NCI-H446 treated with DMSO at 0.1 percent for 48 hours (cell line): Measurements from ENCODE around the gene UNC119B.

ENCODE experiments used
- DNase-seq: peaks from one replicate; lab custom pipeline; 2025; lab: John Stamatoyannopoulos, UW

The UNC119B gene

DNA sequence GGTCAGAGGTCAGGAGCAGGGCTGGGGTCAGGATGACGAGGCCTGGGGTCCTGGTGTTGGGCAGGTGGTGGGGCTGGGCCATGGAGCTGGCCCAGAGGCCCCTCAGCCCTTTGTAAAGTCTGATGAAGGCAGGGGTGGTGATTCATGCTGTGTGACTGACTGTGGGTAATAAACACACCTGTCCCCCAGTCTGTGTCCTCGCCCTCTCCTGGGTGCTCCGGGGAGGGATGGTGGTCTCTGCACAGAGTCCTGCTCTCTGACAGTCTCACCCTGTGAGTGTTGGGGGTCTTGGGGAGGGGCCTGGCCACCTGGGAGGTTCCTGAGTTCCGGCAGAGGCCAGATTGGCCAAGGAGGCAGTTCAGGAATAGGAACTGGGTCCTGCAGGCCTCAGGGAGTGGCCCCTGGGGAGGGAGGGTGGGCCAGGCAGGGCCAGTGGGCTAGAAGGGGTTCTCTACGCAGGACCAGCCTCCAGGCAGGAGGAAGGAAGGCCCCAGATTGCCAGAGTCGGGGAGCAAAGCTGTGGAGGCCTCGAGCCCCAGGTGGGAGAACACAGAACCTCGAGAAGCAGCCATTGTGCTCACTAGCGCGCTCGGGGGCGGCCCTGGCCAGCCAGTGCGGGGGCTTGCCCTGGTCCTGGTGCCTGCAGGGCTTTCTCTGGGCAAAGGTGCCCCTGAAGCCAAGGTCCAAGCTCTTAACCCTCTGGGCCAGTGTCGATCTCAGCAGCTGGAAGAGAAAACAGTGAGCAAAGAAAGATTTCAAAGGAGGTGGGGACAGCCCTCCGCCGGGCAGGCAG, 29.8 kb downstream of the UNC119B start:
- no peak for DNase-seq

DNA sequence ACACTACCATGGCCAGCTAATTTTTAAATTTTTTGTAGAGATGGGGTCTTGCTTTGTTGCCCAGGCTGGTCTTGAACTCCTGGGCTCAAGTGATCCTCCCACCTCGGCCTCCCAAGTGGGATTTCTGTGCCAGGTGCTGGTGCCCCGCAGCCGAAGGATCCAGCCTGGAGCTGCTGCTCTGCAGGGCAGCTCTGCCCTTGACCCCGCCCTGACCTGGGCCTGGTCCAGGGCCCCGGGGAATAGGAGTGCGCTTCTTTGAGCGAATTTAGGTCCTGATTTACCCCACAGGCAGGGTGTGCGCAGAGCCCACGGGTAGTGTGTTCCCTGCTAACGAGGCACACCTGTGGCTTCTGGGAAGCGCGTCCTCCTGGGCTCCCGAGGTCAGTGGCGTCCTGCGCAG, 30.6 kb downstream of the UNC119B start:
- DNase-seq = no peak

DNA sequence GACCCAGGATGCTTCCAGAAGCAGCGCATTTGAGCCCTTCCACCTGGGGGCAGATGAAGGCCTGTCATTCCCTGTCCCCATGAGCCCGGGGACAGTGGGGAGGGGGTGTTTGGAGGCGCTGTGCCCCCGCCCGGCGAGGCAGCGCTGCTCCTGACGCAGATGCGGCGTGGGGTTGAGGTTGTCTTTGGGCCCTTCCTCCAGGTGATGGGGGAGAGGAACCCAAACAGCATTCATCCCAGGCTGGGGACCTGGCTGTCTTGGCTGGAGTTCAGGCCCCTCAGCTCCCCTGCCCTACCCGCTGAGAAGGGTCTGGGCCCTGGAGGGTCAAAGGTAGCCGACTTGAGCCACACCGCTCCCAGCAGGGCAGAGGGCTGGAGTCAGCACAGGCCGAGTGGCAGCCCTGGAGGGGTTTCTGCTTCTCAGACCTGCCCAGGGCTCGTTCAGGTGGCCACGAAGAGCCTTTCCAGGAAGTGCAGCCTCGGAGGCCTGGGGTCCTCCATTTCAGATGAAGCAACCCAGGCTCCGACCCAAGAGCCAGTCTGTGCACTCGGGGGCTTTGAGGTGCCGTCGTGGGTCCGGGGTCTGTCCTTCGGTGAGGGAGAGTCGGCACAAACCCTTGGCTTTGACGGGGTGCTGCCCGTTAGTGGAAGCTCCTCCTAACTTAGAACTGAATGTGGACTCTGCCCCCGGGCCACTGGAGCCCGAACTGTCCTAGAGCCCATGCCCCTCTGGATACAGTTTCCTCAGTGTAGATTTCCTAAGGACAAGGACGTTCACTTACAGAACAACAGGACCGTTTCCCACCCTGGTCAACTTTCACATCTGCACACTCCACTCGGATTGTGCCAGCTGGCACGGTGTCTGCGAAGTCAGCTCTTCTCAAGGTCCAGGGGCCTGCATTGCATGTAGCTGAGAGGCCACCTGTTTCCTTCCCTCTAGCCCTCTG, 31.5 kb downstream of the UNC119B start:
- no peak for DNase-seq

DNA sequence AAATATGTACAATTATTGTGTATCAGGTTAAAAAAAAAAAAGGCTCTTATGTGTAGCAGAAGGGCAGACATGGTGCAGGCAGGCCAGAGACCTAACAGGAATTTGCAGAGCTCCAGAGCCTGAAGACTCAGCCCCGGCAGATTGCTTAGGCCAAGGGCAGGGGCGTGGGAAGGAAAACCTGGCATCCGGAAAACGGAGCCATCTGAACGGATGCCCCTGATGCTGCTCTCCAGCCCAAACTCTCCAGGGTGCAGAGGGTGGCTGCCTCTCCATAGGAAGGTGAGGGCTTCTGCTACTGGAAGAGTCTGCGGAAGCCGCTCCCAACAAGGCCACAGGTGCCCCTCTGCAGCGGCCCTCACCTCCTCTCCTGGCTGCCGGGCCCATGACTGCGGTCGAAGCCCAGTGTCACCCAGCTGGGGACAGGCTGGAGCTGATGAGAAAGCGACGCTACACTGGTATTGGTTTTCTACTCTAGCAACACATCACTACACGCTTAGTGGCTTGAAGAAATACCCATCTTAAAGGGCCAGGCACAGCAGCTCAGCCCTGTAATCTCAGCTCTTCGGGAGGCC, 34.8 kb downstream of the UNC119B start:
- no peak for DNase-seq

DNA sequence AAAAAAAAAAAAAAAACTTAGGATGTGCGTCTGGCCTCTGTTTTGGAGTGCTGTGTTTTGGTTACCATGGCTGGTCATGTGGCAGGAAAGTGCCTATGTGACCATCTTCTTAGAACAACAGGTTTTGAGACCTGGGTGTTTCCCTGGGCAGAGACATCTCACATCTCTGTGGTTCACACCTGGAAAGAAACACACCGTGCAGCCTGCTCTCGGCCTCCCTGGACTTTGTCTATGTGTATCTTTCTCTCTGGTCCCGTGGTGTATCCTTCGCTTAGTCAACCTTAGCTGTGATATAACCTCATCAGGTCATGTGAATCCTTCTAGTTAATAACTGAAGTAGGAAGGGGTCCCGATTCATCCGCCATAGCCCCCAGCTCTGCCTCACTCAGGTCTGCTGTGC, 38.0 kb downstream of the UNC119B start:
- no peak for DNase-seq

DNA sequence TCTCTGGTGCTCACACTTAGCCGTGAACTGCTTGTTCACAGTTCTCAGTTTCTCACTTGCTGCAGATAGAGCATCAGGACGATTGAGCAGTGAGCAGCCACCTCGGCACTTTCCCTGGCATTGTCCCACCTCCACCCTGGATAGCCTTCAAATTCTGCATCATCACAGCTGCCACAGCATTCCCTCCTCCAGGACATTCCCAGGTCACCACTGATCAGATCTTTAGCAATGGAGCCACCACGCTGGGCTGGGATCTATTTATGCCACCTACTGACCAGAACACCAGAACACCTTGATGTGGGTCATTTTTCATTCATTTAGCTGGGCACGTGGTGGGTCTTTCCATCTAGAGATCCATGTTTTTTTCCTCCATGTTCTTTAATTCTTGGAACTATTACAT, 39.0 kb downstream of the UNC119B start:
- no peak for DNase-seq

DNA sequence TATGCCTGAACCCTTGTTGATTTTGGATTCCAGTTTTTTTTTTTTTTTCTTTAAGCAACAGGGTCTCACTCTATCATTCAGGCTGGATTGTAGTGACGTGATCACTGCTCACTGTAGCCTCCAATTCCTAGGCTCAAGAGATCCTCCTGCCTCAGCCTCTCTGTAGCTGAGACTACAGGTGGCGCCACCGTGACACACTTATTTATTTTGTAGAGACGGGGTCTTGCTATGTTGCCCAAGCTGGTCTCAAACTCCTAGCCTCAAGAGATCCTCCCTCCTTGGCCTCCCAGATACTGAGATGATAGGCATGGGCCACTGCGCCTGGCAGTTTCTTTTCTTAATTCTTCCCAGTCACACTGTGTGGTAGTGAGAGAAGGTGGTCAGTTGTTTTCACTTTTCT, 40.5 kb downstream of the UNC119B start:
- DNase-seq = no peak

DNA sequence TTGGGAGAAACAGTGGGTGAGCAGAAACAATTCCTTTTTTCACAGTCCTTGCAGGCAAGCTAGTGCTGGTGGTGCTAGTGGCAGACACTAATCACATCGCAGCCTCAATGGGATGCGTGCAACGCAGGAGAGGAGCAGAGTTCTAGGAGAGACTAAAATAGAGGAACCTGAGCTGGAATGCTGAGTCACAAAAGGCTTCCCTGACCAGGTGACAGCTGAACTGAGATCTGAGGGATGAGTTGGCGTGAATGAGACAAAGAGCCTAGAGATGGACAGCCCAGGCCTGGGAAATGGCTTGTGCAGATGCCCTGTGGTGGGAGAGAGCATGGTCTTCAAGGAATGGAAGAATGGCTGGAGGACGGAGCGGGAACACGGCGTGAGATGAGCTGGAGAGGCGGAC, 41.1 kb downstream of the UNC119B start:
- no peak for DNase-seq

DNA sequence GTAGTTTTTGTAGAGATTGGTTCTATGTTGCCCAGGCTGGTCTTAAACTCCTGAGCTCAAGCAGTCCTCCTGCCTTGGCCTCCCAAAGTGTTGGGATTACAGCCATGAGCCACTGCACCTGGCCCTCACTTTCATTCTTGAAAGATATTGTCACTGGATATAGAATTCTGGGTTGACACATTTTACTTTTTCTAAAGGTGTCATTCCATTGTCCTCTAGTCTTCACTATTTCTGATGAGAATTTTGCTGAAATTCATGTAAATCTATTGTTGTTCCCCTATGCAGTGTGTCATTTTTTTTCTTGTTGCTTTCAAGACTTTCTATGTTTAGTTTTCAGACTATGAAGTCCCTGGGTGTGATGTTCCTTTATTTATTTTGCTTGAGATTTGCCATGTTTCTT, 44.5 kb downstream of the UNC119B start:
- DNase-seq = no peak

DNA sequence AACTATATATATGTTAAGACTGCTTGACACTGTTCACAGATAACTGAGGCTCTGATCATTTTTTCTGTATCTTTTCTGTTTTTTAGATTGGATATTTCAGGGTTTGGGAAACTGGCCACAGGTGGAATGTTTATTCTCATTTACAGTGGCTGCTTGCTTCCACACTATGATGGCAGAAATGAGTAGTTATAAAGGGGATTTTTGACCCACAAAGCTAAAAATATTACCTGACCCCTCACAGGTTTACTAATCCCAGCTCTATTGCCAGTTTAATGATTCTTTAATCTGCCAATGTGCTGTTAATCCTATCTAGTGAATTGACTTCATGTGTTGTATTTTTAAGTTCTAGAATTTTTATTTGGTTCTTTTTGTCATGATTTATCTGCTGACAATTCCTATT, 45.0 kb downstream of the UNC119B start:
- DNase-seq = no peak

DNA sequence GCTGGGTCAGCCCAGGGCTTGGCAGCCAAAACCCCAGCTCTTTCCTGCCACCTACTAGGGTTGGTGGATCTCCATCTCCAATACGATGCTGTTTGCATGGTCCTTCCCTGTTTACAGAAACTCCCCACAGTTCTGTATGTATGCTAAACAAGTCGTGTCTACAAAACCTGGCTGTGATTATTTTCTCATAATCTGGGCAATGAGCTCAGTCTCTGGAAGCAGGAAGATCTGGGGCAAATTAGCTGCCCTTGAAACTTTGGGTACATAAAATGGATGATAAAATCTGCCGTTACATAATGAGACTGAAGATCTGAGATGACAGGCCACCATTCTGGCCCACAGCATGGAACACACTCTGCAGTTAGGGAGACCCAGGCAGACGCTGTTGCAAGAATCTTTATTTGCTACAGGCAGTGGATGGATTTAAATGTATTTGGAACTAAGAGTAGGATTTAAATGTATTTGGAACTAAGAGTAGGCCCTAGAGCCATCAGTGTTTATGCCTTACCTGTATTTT, 47.0 kb downstream of the UNC119B start:
- DNase-seq = no peak

DNA sequence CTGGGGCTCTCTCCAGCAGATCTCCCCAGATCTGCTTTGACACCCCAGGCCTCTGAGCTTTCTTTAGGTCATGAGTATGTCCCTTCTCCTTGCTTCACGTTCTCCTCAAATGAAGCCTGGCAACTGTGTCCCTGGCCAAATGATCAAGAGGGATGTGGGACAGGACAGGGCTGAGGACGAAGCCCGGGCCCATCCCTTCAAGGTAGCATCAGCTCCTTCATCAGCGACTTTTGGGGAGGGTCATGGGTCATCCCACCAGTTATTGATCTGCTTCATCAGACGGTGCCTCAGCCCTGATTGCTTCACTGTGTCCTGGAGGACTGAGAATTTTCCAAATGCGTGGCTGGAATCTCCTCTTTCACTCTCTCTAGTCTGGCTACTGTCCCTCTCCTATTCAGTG, 47.7 kb downstream of the UNC119B start:
- DNase-seq = no peak

DNA sequence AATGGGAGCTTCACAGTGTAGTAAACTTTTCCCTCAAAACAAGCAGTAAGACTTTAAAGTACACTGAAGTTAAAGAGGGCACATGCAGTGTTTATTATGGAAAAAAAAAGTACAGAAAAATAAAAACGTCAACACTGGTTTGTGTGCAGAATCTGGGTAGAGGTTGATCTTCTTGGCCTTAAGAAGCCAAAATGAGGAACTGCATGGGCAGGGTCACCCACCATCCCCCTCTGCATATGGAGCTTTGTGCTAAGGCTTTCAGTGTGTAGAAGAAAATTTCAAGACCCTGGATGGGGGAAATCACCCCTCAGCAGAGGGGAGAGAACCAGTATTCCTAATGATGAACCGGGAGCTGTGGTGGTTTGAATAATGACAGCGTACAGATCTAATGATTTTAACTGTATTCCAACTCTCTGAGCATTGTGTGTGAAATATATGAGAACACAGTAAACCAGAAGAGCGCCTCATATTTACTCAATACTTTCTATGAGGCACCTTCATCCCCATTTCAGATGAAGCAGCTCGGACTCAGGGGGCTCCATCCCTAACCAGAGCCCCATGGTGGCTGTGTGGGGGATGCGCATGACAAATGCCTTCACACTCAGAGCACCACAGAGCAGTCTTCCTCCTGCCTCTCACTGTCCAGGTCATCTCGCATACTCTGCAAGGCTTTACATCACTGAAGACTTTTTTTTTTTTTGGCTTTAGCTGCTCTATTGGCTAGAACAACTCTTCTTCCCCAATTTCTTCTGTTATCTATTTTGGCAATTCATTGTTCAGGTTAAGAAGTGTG, 48.7 kb downstream of the UNC119B start:
- DNase-seq = no peak

DNA sequence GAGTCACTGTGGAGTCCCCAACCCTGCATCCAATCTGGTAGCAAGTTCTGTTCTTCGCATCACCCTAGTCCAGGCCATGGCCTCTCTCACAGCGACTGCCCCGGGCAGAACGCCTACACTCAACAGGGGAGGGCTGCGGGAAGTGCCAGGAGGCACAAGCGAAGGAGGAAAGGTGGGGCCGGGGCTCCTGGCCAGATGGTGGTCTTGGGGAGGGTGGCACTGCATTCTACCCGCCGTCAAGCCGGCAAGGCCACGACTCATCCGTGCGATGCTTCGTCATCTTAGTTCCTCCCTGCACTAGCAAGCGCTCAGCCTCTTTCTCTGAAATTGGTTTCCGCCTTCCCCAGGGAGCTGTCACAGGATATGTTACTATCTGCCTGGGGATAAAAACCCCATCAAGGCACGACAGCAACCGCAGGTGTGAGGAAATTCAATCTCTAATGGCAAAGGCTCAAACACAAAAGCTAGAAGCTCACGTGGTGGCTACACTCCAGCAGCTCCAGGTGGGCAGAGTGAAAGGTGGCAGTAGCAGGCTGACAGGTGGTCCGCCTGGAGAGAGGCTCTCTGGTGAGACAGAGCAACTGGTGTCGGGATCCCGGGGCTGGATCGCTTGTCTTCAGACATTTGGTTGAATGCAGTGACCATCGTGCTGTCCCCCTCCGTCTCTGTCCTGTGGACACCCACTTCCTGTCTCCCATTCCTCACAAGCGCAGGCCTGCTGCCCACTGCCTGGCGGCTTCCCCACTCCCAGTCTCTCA, 49.5 kb downstream of the UNC119B start:
- DNase-seq = no peak

DNA sequence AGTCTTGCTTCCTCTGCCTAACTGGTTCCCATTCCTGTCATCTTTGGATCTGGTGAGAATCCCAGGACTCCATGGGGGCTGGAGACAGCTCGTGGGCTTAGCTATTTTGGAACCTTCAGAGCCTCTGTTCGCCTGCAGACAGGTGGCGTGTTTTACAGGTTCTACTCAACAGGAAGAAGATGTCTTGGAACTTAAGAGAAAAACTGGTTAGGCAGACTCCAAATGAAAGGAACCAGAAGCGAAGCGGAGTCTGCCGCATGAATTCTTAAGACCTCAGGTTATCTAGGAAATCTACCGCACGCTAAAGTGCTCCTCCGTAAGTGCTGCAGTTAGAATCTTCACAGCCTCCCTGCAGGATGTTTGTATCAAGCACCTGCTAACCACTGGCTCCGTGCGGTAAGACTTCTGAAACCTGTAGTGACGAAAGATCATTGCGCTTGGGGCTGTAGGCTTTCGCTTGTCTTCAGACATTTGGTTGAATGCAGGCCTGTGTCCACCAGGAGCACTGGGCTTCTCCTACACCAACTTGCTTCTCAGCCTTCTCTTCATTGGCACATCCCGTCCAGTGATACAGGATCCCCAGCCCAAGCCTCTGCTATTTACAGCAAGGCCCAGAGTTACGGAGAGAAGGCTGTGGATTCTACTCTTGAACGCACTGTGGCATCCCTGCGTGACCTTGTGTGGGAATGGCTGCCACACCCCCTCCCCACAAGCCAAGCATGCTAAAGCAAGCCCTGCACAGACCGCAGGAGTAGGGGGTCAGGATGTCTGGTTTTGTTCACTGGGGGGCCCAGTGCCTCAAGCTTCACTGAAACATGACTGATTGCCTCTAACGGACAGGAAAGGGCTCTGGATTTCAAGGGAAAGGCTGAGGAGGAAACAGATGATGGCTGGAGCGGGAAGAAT, 50.3 kb downstream of the UNC119B start:
- DNase-seq = no peak

DNA sequence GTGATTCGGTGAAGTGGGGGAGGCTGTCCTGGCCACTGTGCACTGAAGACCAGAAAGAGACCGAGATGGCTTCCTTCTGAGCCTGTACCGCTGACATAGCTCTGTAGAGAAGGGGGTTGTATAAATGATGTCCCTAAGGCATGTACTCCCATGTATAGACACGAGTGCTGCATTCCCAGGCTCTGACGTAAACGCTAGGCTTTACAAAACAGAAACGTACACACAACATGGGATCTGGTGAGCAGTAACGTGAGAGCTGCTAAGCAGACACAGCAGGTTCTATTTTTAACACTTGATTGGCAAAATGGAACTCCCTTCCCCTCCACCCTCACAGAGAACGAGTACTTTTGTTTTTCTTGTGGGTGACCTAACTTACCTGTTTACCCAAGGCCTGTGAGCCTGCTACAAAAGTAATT, 51.3 kb downstream of the UNC119B start:
- DNase-seq = no peak

DNA sequence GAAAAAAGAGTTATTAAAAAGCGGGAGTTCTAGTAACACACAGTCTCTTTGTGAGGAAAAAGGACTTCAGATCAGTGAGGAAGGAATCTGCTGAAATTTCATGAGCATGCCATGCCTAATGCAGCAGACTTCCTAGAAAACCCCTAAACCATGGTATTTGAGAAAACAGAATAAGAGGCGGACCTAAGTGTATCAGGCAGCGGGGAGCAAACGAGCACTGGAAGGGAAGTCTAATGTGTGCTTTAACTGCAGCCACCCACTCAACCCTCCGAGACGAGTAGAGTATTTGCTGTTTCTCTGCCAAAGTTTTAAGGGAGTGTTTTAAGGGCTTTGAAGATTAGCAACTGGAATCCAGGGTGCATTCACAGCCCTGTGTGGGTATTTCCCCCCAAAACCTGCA, 51.8 kb downstream of the UNC119B start:
- DNase-seq = no peak

DNA sequence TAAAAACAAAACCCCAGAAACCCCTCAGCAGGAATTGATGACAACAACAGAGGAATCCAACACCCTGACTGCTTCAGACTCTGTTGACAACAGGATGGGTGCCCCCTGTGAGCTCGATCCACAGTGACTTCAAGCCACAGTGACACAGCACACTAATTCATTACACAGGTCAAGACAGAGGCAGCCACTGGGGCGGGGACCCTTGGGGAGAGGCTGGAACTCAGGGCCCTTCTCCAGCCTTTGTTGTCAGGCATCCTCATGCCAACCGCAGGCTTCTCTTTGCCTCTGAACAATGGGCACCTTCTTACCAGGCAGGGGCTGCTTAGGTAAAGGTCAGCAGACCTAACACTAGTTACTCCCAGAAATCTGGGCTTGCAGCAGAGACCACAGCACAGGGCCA, 53.0 kb downstream of the UNC119B start:
- no peak for DNase-seq

DNA sequence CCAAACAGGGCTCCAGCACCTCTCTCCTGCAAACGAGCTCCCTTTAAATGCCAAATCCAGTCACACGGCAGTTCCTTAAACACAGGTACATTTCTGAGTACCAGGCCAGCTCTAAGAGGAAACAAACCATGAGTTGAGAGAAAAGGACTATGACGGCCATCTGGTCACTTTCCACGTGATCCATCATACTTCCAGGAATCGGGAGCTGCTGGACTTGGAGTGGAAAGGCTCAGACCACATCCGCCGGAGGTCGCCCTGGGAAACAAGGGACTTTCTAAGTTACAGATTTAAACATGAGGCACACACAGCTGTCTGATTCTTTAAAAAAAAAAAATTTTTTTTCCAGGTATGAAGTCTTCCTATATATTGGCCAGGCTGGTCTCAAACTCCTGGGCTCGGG, 54.6 kb downstream of the UNC119B start:
- no peak for DNase-seq

DNA sequence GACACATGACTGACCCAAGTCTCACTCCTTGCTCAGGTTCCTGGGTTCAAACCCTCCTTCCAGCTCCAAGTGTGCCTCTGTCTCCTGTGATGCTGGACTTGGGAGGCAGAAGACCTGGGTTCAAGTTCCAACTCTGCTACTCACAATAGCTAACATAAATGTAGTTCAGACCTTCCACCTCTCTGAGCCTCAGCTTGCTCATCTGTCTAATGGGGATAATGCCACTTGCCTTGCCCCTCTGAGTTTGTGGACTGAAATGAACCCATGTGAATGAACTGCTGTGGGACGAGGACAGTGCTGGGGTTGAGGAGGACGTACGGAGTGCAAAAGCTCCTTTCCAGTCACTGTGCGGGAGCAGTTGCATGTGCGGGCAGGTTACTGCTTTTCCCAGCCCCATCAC, 56.3 kb downstream of the UNC119B start:
- no peak for DNase-seq
